Measurements from ENCODE around the gene ZFAND5. TPM values are rescaled to one million over a fixed set of nuclear protein-coding genes. Genes with fewer than 3 reads are reported as not detected.

ZFAND5 gene
- total and polyA plus RNA-seq, 2 of the 13 experiments (the other 11 are each of a cell fraction or from before 2014, with no cell fraction given), result 53.4 to 60.2 TPM

DNA sequence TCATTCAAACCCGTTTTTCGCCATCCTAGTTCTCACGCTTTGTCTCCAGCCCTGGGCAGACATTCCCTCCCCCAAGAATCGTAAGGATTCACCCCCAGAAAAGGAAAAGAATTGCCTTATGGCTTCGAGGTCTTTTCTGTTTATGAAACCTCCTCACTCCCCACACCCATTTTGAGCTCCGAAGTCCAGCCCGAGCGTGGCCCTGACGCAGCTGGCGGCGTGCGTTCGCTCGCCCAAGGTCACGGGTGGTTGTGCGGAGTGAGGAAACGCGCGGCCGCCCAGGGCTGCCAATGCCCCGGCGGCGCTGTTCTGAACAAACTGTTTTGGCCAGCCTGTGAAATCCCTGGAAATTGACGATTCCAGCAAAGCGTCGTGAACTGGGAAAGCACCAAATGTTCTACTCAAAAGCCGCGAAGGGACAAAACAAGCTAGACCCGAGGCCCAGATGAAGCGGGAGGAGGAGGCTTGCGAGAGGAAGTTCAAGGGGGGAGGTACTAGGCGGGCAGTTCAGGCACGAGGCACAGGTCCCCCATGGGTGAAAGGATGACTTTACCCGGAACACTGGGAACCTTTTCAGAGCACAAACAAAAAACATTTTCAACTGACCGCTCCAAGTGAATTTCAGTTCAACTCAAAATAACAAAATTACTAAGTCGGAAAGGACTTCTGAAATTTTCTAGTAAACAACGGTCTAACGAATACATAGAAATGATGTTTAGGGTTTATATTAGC lies 683 bp upstream of the ZFAND5 start (continued):
- TF ChIP-seq, protein P1, sequence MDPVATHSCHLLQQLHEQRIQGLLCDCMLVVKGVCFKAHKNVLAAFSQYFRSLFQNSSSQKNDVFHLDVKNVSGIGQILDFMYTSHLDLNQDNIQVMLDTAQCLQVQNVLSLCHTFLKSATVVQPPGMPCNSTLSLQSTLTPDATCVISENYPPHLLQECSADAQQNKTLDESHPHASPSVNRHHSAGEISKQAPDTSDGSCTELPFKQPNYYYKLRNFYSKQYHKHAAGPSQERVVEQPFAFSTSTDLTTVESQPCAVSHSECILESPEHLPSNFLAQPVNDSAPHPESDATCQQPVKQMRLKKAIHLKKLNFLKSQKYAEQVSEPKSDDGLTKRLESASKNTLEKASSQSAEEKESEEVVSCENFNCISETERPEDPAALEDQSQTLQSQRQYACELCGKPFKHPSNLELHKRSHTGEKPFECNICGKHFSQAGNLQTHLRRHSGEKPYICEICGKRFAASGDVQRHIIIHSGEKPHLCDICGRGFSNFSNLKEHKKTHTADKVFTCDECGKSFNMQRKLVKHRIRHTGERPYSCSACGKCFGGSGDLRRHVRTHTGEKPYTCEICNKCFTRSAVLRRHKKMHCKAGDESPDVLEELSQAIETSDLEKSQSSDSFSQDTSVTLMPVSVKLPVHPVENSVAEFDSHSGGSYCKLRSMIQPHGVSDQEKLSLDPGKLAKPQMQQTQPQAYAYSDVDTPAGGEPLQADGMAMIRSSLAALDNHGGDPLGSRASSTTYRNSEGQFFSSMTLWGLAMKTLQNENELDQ (CRISPR knock-in tag; IDR thresholded peaks at IDR 0.05; ENCODE audit: borderline replicate concordance), result no peak
- 0 out of 2 replicates have a peak, but pooled peaks have one; percentile 24 for TF ChIP-seq ZMYM2 (CRISPR knock-in tag; IDR thresholded peaks at IDR 0.05)
- 0 out of 2 replicates have a peak, but pooled peaks have one; percentile 39 for TF ChIP-seq ZNF34 (CRISPR knock-in tag; IDR thresholded peaks at IDR 0.05; ENCODE audit: borderline replicate concordance)
- TF ChIP-seq ZNF567 (CRISPR knock-in tag; IDR thresholded peaks at IDR 0.05; ENCODE audit: borderline replicate concordance), result no peak
- TF ChIP-seq IRX3 (CRISPR knock-in tag; IDR thresholded peaks at IDR 0.05; ENCODE audit: borderline replicate concordance, low read depth), result no peak
- TF ChIP-seq CENPT (CRISPR knock-in tag; IDR thresholded peaks at IDR 0.05; ENCODE audit: low read depth), result no peak
- no peak for TF ChIP-seq PAX8 (CRISPR knock-in tag; IDR thresholded peaks at IDR 0.05; ENCODE audit: borderline replicate concordance)
- TF ChIP-seq, protein P2, sequence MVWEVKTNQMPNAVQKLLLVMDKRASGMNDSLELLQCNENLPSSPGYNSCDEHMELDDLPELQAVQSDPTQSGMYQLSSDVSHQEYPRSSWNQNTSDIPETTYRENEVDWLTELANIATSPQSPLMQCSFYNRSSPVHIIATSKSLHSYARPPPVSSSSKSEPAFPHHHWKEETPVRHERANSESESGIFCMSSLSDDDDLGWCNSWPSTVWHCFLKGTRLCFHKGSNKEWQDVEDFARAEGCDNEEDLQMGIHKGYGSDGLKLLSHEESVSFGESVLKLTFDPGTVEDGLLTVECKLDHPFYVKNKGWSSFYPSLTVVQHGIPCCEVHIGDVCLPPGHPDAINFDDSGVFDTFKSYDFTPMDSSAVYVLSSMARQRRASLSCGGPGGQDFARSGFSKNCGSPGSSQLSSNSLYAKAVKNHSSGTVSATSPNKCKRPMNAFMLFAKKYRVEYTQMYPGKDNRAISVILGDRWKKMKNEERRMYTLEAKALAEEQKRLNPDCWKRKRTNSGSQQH (CRISPR knock-in tag; IDR thresholded peaks at IDR 0.05; ENCODE audit: low read depth), result peak; percentile 16; the same call in 1 of the 2 replicates
- TF ChIP-seq, protein P3, sequence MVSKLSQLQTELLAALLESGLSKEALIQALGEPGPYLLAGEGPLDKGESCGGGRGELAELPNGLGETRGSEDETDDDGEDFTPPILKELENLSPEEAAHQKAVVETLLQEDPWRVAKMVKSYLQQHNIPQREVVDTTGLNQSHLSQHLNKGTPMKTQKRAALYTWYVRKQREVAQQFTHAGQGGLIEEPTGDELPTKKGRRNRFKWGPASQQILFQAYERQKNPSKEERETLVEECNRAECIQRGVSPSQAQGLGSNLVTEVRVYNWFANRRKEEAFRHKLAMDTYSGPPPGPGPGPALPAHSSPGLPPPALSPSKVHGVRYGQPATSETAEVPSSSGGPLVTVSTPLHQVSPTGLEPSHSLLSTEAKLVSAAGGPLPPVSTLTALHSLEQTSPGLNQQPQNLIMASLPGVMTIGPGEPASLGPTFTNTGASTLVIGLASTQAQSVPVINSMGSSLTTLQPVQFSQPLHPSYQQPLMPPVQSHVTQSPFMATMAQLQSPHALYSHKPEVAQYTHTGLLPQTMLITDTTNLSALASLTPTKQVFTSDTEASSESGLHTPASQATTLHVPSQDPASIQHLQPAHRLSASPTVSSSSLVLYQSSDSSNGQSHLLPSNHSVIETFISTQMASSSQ (IDR thresholded peaks at IDR 0.05; ENCODE audit: low read depth), result no peak
- TF ChIP-seq, protein P3 (CRISPR knock-in tag; IDR thresholded peaks at IDR 0.05; ENCODE audit: borderline replicate concordance), result no peak; the same call in 1 of the 2 replicates
- no peak for TF ChIP-seq GTF3A (CRISPR knock-in tag; conservative IDR thresholded peaks at IDR 0.05)
- TF ChIP-seq, protein P4, sequence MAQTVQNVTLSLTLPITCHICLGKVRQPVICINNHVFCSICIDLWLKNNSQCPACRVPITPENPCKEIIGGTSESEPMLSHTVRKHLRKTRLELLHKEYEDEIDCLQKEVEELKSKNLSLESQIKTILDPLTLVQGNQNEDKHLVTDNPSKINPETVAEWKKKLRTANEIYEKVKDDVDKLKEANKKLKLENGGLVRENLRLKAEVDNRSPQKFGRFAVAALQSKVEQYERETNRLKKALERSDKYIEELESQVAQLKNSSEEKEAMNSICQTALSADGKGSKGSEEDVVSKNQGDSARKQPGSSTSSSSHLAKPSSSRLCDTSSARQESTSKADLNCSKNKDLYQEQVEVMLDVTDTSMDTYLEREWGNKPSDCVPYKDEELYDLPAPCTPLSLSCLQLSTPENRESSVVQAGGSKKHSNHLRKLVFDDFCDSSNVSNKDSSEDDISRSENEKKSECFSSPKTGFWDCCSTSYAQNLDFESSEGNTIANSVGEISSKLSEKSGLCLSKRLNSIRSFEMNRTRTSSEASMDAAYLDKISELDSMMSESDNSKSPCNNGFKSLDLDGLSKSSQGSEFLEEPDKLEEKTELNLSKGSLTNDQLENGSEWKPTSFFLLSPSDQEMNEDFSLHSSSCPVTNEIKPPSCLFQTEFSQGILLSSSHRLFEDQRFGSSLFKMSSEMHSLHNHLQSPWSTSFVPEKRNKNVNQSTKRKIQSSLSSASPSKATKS (CRISPR knock-in tag; IDR thresholded peaks at IDR 0.05), result 0 out of 2 replicates have a peak, but pooled peaks have one; percentile 0
- no peak for TF ChIP-seq ZNF256 (CRISPR knock-in tag; conservative IDR thresholded peaks at IDR 0.05)
- TF ChIP-seq ZNF883 (CRISPR knock-in tag; IDR thresholded peaks at IDR 0.05; ENCODE audit: not compliant biosample characterization), result no peak
- TF ChIP-seq, protein P5, sequence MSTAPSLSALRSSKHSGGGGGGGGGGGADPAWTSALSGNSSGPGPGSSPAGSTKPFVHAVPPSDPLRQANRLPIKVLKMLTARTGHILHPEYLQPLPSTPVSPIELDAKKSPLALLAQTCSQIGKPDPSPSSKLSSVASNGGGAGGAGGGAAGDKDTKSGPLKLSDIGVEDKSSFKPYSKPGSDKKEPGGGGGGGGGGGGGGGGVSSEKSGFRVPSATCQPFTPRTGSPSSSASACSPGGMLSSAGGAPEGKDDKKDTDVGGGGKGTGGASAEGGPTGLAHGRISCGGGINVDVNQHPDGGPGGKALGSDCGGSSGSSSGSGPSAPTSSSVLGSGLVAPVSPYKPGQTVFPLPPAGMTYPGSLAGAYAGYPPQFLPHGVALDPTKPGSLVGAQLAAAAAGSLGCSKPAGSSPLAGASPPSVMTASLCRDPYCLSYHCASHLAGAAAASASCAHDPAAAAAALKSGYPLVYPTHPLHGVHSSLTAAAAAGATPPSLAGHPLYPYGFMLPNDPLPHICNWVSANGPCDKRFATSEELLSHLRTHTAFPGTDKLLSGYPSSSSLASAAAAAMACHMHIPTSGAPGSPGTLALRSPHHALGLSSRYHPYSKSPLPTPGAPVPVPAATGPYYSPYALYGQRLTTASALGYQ (CRISPR knock-in tag; IDR thresholded peaks at IDR 0.05), result peak; percentile 22; the same call in 1 of the 2 replicates

Data from HepG2 (cell line).